ENCODE measurements around the gene MCL1.
"Not testable (repeated sequence)": the region's sequence is repeated elsewhere in the genome, so short reads cannot be mapped to it uniquely, and the experiment has no call there.

MCL1 gene
- total RNA-seq = 216 to 1,123 (median 478) reads per million in 17 experiments

GRCh38 chr1:150579110-150579944, at the start of gene MCL1:
Gene MCL1, minus strand, starts transcription at chr1:150579610. Its CDS starts 80 bp downstream, at chr1:150579530.
- peak; percentile 97 to 98 (median 98) for DNase-seq

GRCh38 chr1:150628766-150629114, 49.3 kb upstream of the MCL1 start:
- no peak for DNase-seq

GRCh38 chr1:150627826-150628410, 48.5 kb upstream of the MCL1 start:
- no peak for DNase-seq

GRCh38 chr1:150626150-150626549, 46.7 kb upstream of the MCL1 start:
- no peak for DNase-seq

GRCh38 chr1:150624546-150624945, 45.1 kb upstream of the MCL1 start:
- DNase-seq = not testable (repeated sequence)

GRCh38 chr1:150624134-150624533, 44.7 kb upstream of the MCL1 start:
- not testable (repeated sequence) for DNase-seq

- no peak for DNase-seq
Observed at GRCh38 chr1:150622303-150622975, 43.0 kb upstream of the MCL1 start.

GRCh38 chr1:150621497-150622302, 42.3 kb upstream of the MCL1 start:
- peak; percentile 63 to 77 (median 70) for DNase-seq

- DNase-seq = no peak
Observed at GRCh38 chr1:150620919-150621318, 41.5 kb upstream of the MCL1 start.

GRCh38 chr1:150619576-150620509, 40.4 kb upstream of the MCL1 start:
- peak; percentile 71 to 90 (median 76) for DNase-seq

GRCh38 chr1:150615346-150616201, 36.2 kb upstream of the MCL1 start:
- DNase-seq = peak in 1 of 4 experiments; percentile 17

- DNase-seq = peak; percentile 78 to 97 (median 88)
Observed at GRCh38 chr1:150613061-150613920, 33.9 kb upstream of the MCL1 start.

GRCh38 chr1:150612014-150612345, 32.6 kb upstream of the MCL1 start:
- DNase-seq = no peak

GRCh38 chr1:150610576-150610975, 31.2 kb upstream of the MCL1 start:
- DNase-seq = no peak

GRCh38 chr1:150609732-150610131, 30.3 kb upstream of the MCL1 start:
- peak in 2 of 4 experiments; percentile 31 to 33 for DNase-seq

GRCh38 chr1:150606463-150607142, 27.2 kb upstream of the MCL1 start:
- no peak for DNase-seq

GRCh38 chr1:150605451-150605731, 26.0 kb upstream of the MCL1 start:
- DNase-seq = not testable (repeated sequence)

GRCh38 chr1:150604226-150604588, 24.8 kb upstream of the MCL1 start:
- DNase-seq = no peak

- DNase-seq = no peak
Observed at GRCh38 chr1:150603711-150604110, 24.3 kb upstream of the MCL1 start.
